ENCODE measurements around the gene CEL.

The CEL gene

GRCh38 chr9:133103987-133104505 is 42.3 kb downstream of the CEL start:
- no peak for DNase-seq (ENCODE audit: low read depth)

GRCh38 chr9:133104718-133105460 is 43.1 kb downstream of the CEL start:
- DNase-seq (ENCODE audit: low read depth) = no peak

- DNase-seq (ENCODE audit: low read depth) = no peak
These were observed 43.6 kb downstream of the CEL start for GRCh38 chr9:133105461-133105770.

- DNase-seq (ENCODE audit: low read depth) = no peak
These were observed 44.9 kb downstream of the CEL start for GRCh38 chr9:133106511-133107244.

- no peak for DNase-seq (ENCODE audit: low read depth)
These were observed 45.5 kb downstream of the CEL start for GRCh38 chr9:133107245-133107722.

- DNase-seq (ENCODE audit: low read depth) = no peak
These were observed 46.4 kb downstream of the CEL start for GRCh38 chr9:133107961-133108793.

GRCh38 chr9:133108794-133109641 is 47.2 kb downstream of the CEL start:
- DNase-seq (ENCODE audit: low read depth) = no peak

- no peak for DNase-seq (ENCODE audit: low read depth)
These were observed 48.3 kb downstream of the CEL start for GRCh38 chr9:133109931-133110650.

GRCh38 chr9:133111808-133112662 is 50.3 kb downstream of the CEL start:
- DNase-seq (ENCODE audit: low read depth) = no peak

GRCh38 chr9:133112663-133113026 is 50.9 kb downstream of the CEL start:
- no peak for DNase-seq (ENCODE audit: low read depth)

- no peak for DNase-seq (ENCODE audit: low read depth)
These were observed 51.6 kb downstream of the CEL start for GRCh38 chr9:133113163-133113948.

GRCh38 chr9:133113949-133114885 is 52.4 kb downstream of the CEL start:
- no peak for DNase-seq (ENCODE audit: low read depth)

- DNase-seq (ENCODE audit: low read depth) = no peak
These were observed 53.3 kb downstream of the CEL start for GRCh38 chr9:133114886-133115603.

- no peak for DNase-seq (ENCODE audit: low read depth)
These were observed 54.0 kb downstream of the CEL start for GRCh38 chr9:133115604-133116345.

- no peak for DNase-seq (ENCODE audit: low read depth)
These were observed 54.8 kb downstream of the CEL start for GRCh38 chr9:133116346-133117231.

Data from stimulated activated CD8-positive, alpha-beta memory T cell treated with anti-CD3 and anti-CD28 coated beads, Interleukin-7, amount 100 ng/mL, for 24 hours (primary cell).